Mesenchymal stem cell (in vitro differentiated cells and primary cell): ENCODE results near the gene ETV6.

Experiments used
- DNase-seq: peaks from one replicate; pipeline ENCODE4 v3.0.0-alpha.2; 2013
- H2AFZ ChIP-seq: one replicate; pipeline ENCODE4 v1.6.1; 2013; ENCODE audit warnings: low read depth, mild to moderate bottlenecking, control low read depth, inconsistent platforms, low read length, moderate library complexity
- H2AK5ac ChIP-seq: 2 replicates; pipeline ENCODE4 v1.6.1; 2013; ENCODE audit warnings: low read length, moderate library complexity, mild to moderate bottlenecking, inconsistent platforms; ENCODE audit not compliant: severe bottlenecking
- H2BK120ac ChIP-seq: one replicate; pipeline ENCODE4 v1.6.1; 2013; ENCODE audit warnings: low read depth, mild to moderate bottlenecking, inconsistent platforms, low read length, moderate library complexity
- H2BK12ac ChIP-seq, 2 experiments: one replicate each; pipeline ENCODE4 v1.6.1; 2013; ENCODE audit warnings: inconsistent platforms in 2 of 2, low read length in 2 of 2, mild to moderate bottlenecking in 2 of 2, moderate library complexity in 2 of 2, control low read depth in 1 of 2
- H2BK15ac ChIP-seq: one replicate; pipeline ENCODE4 v1.6.1; 2013; ENCODE audit warnings: mild to moderate bottlenecking, low read depth, inconsistent platforms; ENCODE audit not compliant: poor library complexity, severe bottlenecking
- H2BK5ac ChIP-seq: 2 replicates; pipeline ENCODE4 v1.6.1; 2013; ENCODE audit warnings: low read depth, mild to moderate bottlenecking, low read length, control low read depth, inconsistent platforms; ENCODE audit not compliant: poor library complexity, severe bottlenecking
- H3K14ac ChIP-seq, 2 experiments: one replicate each; pipeline ENCODE4 v1.6.1; 2013; ENCODE audit warnings: inconsistent platforms in 2 of 2, low read length in 2 of 2, control low read depth in 1 of 2, mild to moderate bottlenecking in 1 of 2, moderate library complexity in 1 of 2
- H3K18ac ChIP-seq, 2 experiments: one replicate each; pipeline ENCODE4 v1.6.1; 2013; ENCODE audit warnings: inconsistent platforms in 2 of 2, low read length in 2 of 2, control low read depth in 1 of 2, low read depth in 1 of 2, mild to moderate bottlenecking in 1 of 2
- H3K23ac ChIP-seq, 2 experiments: one replicate each; pipeline ENCODE4 v1.6.1; 2013; ENCODE audit warnings: inconsistent platforms in 2 of 2, low read length in 2 of 2, mild to moderate bottlenecking in 2 of 2, moderate library complexity in 2 of 2, control low read depth in 1 of 2
- H3K27ac ChIP-seq: 2 replicates; pipeline ENCODE4 v1.5.1; 2013; ENCODE audit warnings: mild to moderate bottlenecking, moderate library complexity, low read length, control low read depth, inconsistent platforms; ENCODE audit not compliant: poor library complexity, severe bottlenecking
- H3K27me3 ChIP-seq, 2 experiments: 2 replicates each; pipeline versions ENCODE4 v1.6.1 to v1.7.0; 2013; ENCODE audit warnings: low read length in 2 of 2, mild to moderate bottlenecking in 2 of 2, moderate library complexity in 2 of 2, control low read depth in 1 of 2, inconsistent platforms in 1 of 2; ENCODE audit not compliant: control insufficient read depth in 1 of 2, insufficient read depth in 1 of 2
- H3K36me3 ChIP-seq, 2 experiments: 2 replicates each; pipeline versions ENCODE4 v1.6.1 to v1.7.0; 2013; ENCODE audit warnings: low read length in 2 of 2, control low read depth in 1 of 2, inconsistent platforms in 1 of 2, low read depth in 1 of 2, mild to moderate bottlenecking in 1 of 2; ENCODE audit not compliant: insufficient read depth in 2 of 2, control insufficient read depth in 1 of 2
- H3K4ac ChIP-seq, 2 experiments: one replicate each; pipeline ENCODE4 v1.6.1; 2013; ENCODE audit warnings: inconsistent platforms in 2 of 2, low read length in 2 of 2, mild to moderate bottlenecking in 2 of 2, moderate library complexity in 2 of 2, control low read depth in 1 of 2, low read depth in 1 of 2
- H3K4me1 ChIP-seq: 2 replicates; pipeline ENCODE4 v1.6.1; 2013; ENCODE audit warnings: low read depth, low read length, control low read depth; ENCODE audit not compliant: control insufficient read depth, insufficient read depth
- H3K4me2 ChIP-seq: 2 replicates; pipeline ENCODE4 v1.6.1; 2013; ENCODE audit warnings: low read length, mild to moderate bottlenecking, inconsistent platforms; ENCODE audit not compliant: poor library complexity, severe bottlenecking
- H3K4me3 ChIP-seq, 2 experiments: 2 replicates each; pipeline versions ENCODE4 v1.5.1 to v1.7.0; 2013; ENCODE audit warnings: low read length in 2 of 2, mild to moderate bottlenecking in 2 of 2, control low read depth in 1 of 2, low read depth in 1 of 2; ENCODE audit not compliant: insufficient read depth in 1 of 2
- H3K79me1 ChIP-seq: replicated peaks from 2 replicates; pipeline ENCODE4 v1.6.1; 2013; ENCODE audit warnings: mild to moderate bottlenecking, control low read depth, low read length, inconsistent platforms; ENCODE audit not compliant: poor library complexity, severe bottlenecking
- H3K9ac ChIP-seq: 2 replicates; pipeline ENCODE4 v1.7.0; 2013; ENCODE audit warnings: mild to moderate bottlenecking, low read length, moderate library complexity
- H3K9me3 ChIP-seq: 2 replicates; pipeline ENCODE4 v1.7.0; 2013; ENCODE audit warnings: mild to moderate bottlenecking, low read length; ENCODE audit not compliant: control insufficient read depth
- H4K8ac ChIP-seq: one replicate; pipeline ENCODE4 v1.6.1; 2013; ENCODE audit warnings: inconsistent platforms, mild to moderate bottlenecking, low read length, moderate library complexity
- H4K91ac ChIP-seq: one replicate; pipeline ENCODE4 v1.6.1; 2013; ENCODE audit warnings: mild to moderate bottlenecking, low read length, inconsistent platforms
- WGBS: methylation state at CpG from one replicate; pipeline ENCODE4 v1.1.7; 2013; ENCODE audit warnings: mixed read lengths; 5-methylcytosine and 5-hydroxymethylcytosine counted together

ETV6 gene

GRCh38 chr12:11929714-11930113, 280.2 kb downstream of the ETV6 start:
- no peak overlapping the region for H4K91ac ChIP-seq
- H2BK5ac ChIP-seq: no peak overlapping the region
- no peak overlapping the region for H3K4me2 ChIP-seq
- H2BK120ac ChIP-seq: no peak overlapping the region
- 95% methylated on average over 3 of the region's 3 CpGs for WGBS
- no peaks in the 10 kb centered on the region for H3K79me1 ChIP-seq
- no peak overlapping the region for H3K4me3 ChIP-seq
- H3K18ac ChIP-seq: no peak overlapping the region
- no peak overlapping the region for H2AK5ac ChIP-seq
- H3K27me3 ChIP-seq: peaks cover 0 to 4% of the 10 kb centered on the region in 2 experiments
- no peak overlapping the region for H3K4ac ChIP-seq
- H2AFZ ChIP-seq: no peak overlapping the region
- no peak overlapping the region for H2BK12ac ChIP-seq
- H3K23ac ChIP-seq: no peak overlapping the region
- H4K8ac ChIP-seq: no peak overlapping the region
- H3K4me1 ChIP-seq: peaks cover 3% of the 10 kb centered on the region
- no peak overlapping the region for H3K14ac ChIP-seq
- no peak overlapping the region for H3K27ac ChIP-seq
- DNase-seq: no peak
- no peak overlapping the region for H2BK15ac ChIP-seq
- H3K36me3 ChIP-seq: no peaks in the 10 kb centered on the region
- H3K9ac ChIP-seq: no peak overlapping the region
- no peaks in the 10 kb centered on the region for H3K9me3 ChIP-seq

GRCh38 chr12:11939223-11939622, 289.7 kb downstream of the ETV6 start:
- no peak overlapping the region for H3K23ac ChIP-seq
- no peaks in the 10 kb centered on the region for H3K27me3 ChIP-seq
- no peak overlapping the region for H3K18ac ChIP-seq
- no peak overlapping the region for H2BK5ac ChIP-seq
- H3K36me3 ChIP-seq: no peaks in the 10 kb centered on the region
- H4K8ac ChIP-seq: no peak overlapping the region
- H3K4ac ChIP-seq: no peak overlapping the region
- no peak for DNase-seq
- no peak overlapping the region for H3K14ac ChIP-seq
- no peak overlapping the region for H2BK120ac ChIP-seq
- H3K9ac ChIP-seq: no peak overlapping the region
- H3K4me3 ChIP-seq: no peak overlapping the region
- no peaks in the 10 kb centered on the region for H3K79me1 ChIP-seq
- no peak overlapping the region for H2BK12ac ChIP-seq
- H3K4me1 ChIP-seq: no peaks in the 10 kb centered on the region
- H2AK5ac ChIP-seq: no peak overlapping the region
- H3K27ac ChIP-seq: no peak overlapping the region
- H3K9me3 ChIP-seq: no peaks in the 10 kb centered on the region
- no peak overlapping the region for H2BK15ac ChIP-seq
- 92% methylated on average over 2 of the region's 4 CpGs for WGBS
- H3K4me2 ChIP-seq: no peak overlapping the region
- H2AFZ ChIP-seq: no peak overlapping the region
- no peak overlapping the region for H4K91ac ChIP-seq

GRCh38 chr12:11941606-11942337, 292.3 kb downstream of the ETV6 start:
- no peak overlapping the region for H3K14ac ChIP-seq
- H2BK15ac ChIP-seq: no peak overlapping the region
- no peaks in the 10 kb centered on the region for H3K79me1 ChIP-seq
- H3K9ac ChIP-seq: no peak overlapping the region
- 100% methylated on average over 1 of the region's 1 CpG for WGBS
- H2BK12ac ChIP-seq: no peak overlapping the region
- H3K4me3 ChIP-seq: no peak overlapping the region
- no peak overlapping the region for H2BK5ac ChIP-seq
- no peak overlapping the region for H3K4me2 ChIP-seq
- peaks cover 0 to 11% of the 10 kb centered on the region in 2 experiments for H3K27me3 ChIP-seq
- H3K27ac ChIP-seq: no peak overlapping the region
- no peaks in the 10 kb centered on the region for H3K9me3 ChIP-seq
- no peak overlapping the region for H2BK120ac ChIP-seq
- H3K23ac ChIP-seq: no peak overlapping the region
- no peak for DNase-seq
- no peak overlapping the region for H2AK5ac ChIP-seq
- H3K4me1 ChIP-seq: no peaks in the 10 kb centered on the region
- H3K4ac ChIP-seq: no peak overlapping the region
- no peak overlapping the region for H4K8ac ChIP-seq
- no peaks in the 10 kb centered on the region for H3K36me3 ChIP-seq
- no peak overlapping the region for H2AFZ ChIP-seq
- no peak overlapping the region for H3K18ac ChIP-seq
- H4K91ac ChIP-seq: no peak overlapping the region

GRCh38 chr12:11943919-11944700, 294.6 kb downstream of the ETV6 start:
- no peak overlapping the region for H2BK120ac ChIP-seq
- H3K27ac ChIP-seq: no peak overlapping the region
- H3K4me2 ChIP-seq: no peak overlapping the region
- H3K4me3 ChIP-seq: no peak overlapping the region
- no peak overlapping the region for H2BK15ac ChIP-seq
- peaks cover 0 to 24% of the 10 kb centered on the region in 2 experiments for H3K27me3 ChIP-seq
- no peaks in the 10 kb centered on the region for H3K9me3 ChIP-seq
- H3K14ac ChIP-seq: no peak overlapping the region
- no peak overlapping the region for H3K4ac ChIP-seq
- no peak overlapping the region for H2AK5ac ChIP-seq
- H3K36me3 ChIP-seq: no peaks in the 10 kb centered on the region
- H3K4me1 ChIP-seq: no peaks in the 10 kb centered on the region
- WGBS: 78% methylated on average over 7 of the region's 12 CpGs
- H2BK5ac ChIP-seq: no peak overlapping the region
- no peak overlapping the region for H3K18ac ChIP-seq
- H4K8ac ChIP-seq: no peak overlapping the region
- H4K91ac ChIP-seq: no peak overlapping the region
- no peak overlapping the region for H3K23ac ChIP-seq
- no peaks in the 10 kb centered on the region for H3K79me1 ChIP-seq
- H2BK12ac ChIP-seq: no peak overlapping the region
- H3K9ac ChIP-seq: no peak overlapping the region
- DNase-seq: no peak
- no peak overlapping the region for H2AFZ ChIP-seq
